H1 (cell line): ENCODE data around the gene PRKAG1. TPM values are rescaled to one million over a fixed set of nuclear protein-coding genes. Genes with fewer than 3 reads are reported as not detected.
A peak's percentile ranks its signal among the peaks of the same experiment; 100 is the strongest.

Experiments used
- CTCF ChIA-PET: fragments of 300-600 bp; sonication (Branson Sonifier 250); formaldehyde crosslinking; loops from one replicate; lab custom pipeline; 2021; ENCODE audit not compliant: partially characterized antibody; lab: Charles Lee
- POLR2A ChIA-PET: fragments of 300-600 bp; sonication (Branson Sonifier 250); formaldehyde crosslinking; loops from one replicate; lab custom pipeline; 2021; ENCODE audit warnings: inconsistent platforms; ENCODE audit not compliant: partially characterized antibody; lab: Charles Lee
- DNase-seq, 2 experiments: peaks; one replicate each; pipeline versions ENCODE4 v3.0.0 to v3.0.0-alpha.2; 2010 to 2022; ENCODE audit warnings: low spot score in 2 of 2, low read depth in 1 of 2, mixed read lengths in 1 of 2
- FAIRE-seq: peaks from 2 replicates; lab custom pipeline; 2011; peaks lifted over from hg19 to GRCh38; lab: Jason Lieb, UNC
- H2AFZ ChIP-seq: 2 replicates; pipeline ENCODE4 v1.8.1; 2012; ENCODE audit warnings: low read length, inconsistent platforms
- H2AK5ac ChIP-seq: 2 replicates; pipeline ENCODE4 v1.6.1; 2013; ENCODE audit warnings: low read depth, low read length
- H2BK120ac ChIP-seq: replicated peaks from 2 replicates; pipeline ENCODE3; 2013; ENCODE audit warnings: low read depth, low read length, inconsistent platforms
- H2BK12ac ChIP-seq: 2 replicates; pipeline ENCODE4 v1.6.1; 2013; ENCODE audit warnings: low read depth, low read length
- H2BK15ac ChIP-seq: 2 replicates; pipeline ENCODE4 v1.6.1; 2013; ENCODE audit warnings: low read length
- H2BK20ac ChIP-seq: 2 replicates; pipeline ENCODE4 v1.6.1; 2013; ENCODE audit warnings: low read length
- H2BK5ac ChIP-seq: 2 replicates; pipeline ENCODE4 v1.6.1; 2013; ENCODE audit warnings: low read depth, low read length
- H3K14ac ChIP-seq: 2 replicates; pipeline ENCODE4 v1.6.1; 2013; ENCODE audit warnings: inconsistent platforms; ENCODE audit not compliant: insufficient read length
- H3K18ac ChIP-seq: 2 replicates; pipeline ENCODE4 v1.6.1; 2013; ENCODE audit warnings: low read length; ENCODE audit errors: extremely low read depth
- H3K23ac ChIP-seq: 2 replicates; pipeline ENCODE4 v1.6.1; 2013; ENCODE audit warnings: inconsistent platforms; ENCODE audit not compliant: insufficient read length
- H3K23me2 ChIP-seq: 2 replicates; pipeline ENCODE4 v1.6.1; 2013; ENCODE audit warnings: low read depth, low read length
- H3K27ac ChIP-seq: 2 replicates; pipeline ENCODE4 v1.6.1; 2011; ENCODE audit warnings: low read depth, low read length, inconsistent platforms
- H3K27me3 ChIP-seq, 4 experiments: replicated peaks in 1 of 4; 1 replicate in 1 of 4; 2 replicates in 3 of 4; pipeline versions ENCODE4 v1.6.1 to v1.8.1; 2011 to 2013; ENCODE audit warnings: low read length in 3 of 4, mild to moderate bottlenecking in 3 of 4, inconsistent platforms in 2 of 4, mixed read lengths in 2 of 4, moderate library complexity in 1 of 4; ENCODE audit not compliant: control insufficient read depth in 3 of 4, insufficient read depth in 3 of 4; ENCODE audit errors: extremely low read depth in 1 of 4
- H3K36me3 ChIP-seq, 4 experiments: 2 replicates each; pipeline versions ENCODE4 v1.6.1 to v1.8.1; 2011 to 2013; ENCODE audit warnings: mild to moderate bottlenecking in 4 of 4, low read length in 3 of 4, moderate library complexity in 2 of 4, control low read depth in 1 of 4, inconsistent platforms in 1 of 4; ENCODE audit not compliant: insufficient read depth in 4 of 4, control insufficient read depth in 2 of 4
- H3K4ac ChIP-seq: replicated peaks from 2 replicates; pipeline ENCODE3; 2013; ENCODE audit warnings: low read length, low read depth, mixed read lengths, inconsistent platforms; ENCODE audit not compliant: insufficient read length
- H3K4me1 ChIP-seq, 4 experiments: replicated peaks in 1 of 4; 1 replicate in 1 of 4; 2 replicates in 3 of 4; pipeline versions ENCODE4 v1.6.1 to v1.8.1; 2011 to 2013; ENCODE audit warnings: low read length in 3 of 4, inconsistent platforms in 2 of 4, mixed read lengths in 1 of 4; ENCODE audit not compliant: insufficient read depth in 4 of 4, control insufficient read depth in 3 of 4
- H3K4me2 ChIP-seq, 2 experiments: 2 replicates each; pipeline versions ENCODE4 v1.6.1 to v1.8.1; 2011 to 2013; ENCODE audit warnings: low read depth in 2 of 2, low read length in 2 of 2, control low read depth in 1 of 2, inconsistent platforms in 1 of 2, mild to moderate bottlenecking in 1 of 2; ENCODE audit not compliant: insufficient read depth in 1 of 2
- H3K4me3 ChIP-seq, 4 experiments: fragments of 200-600, 300-600 bp in 1 of 4; sonication (generic), shearing (Covaris generic), sonication (Bioruptor Twin) in 1 of 4; 2 replicates each; pipeline versions ENCODE4 v1.5.1 to v1.8.1; 2011 to 2016; ENCODE audit warnings: low read length in 4 of 4, low read depth in 3 of 4, control low read depth in 2 of 4, inconsistent platforms in 2 of 4, mild to moderate bottlenecking in 2 of 4, mixed read lengths in 1 of 4, moderate library complexity in 1 of 4; ENCODE audit not compliant: insufficient read depth in 2 of 4; ENCODE audit errors: extremely low read depth in 1 of 4
- H3K56ac ChIP-seq: replicated peaks from 2 replicates; pipeline ENCODE3; 2013; ENCODE audit warnings: low read depth, mild to moderate bottlenecking, mixed read lengths, low read length, inconsistent platforms; ENCODE audit not compliant: insufficient read length
- H3K79me1 ChIP-seq: 2 replicates; pipeline ENCODE4 v1.6.1; 2013; ENCODE audit warnings: low read depth, low read length, control low read depth
- H3K79me2 ChIP-seq, 2 experiments: 2 replicates each; pipeline versions ENCODE4 v1.6.1 to v1.8.1; 2012 to 2013; ENCODE audit warnings: low read length in 2 of 2, mild to moderate bottlenecking in 2 of 2, inconsistent platforms in 1 of 2; ENCODE audit not compliant: insufficient read depth in 2 of 2, control insufficient read depth in 1 of 2
- H3K9ac ChIP-seq, 4 experiments: replicated peaks in 1 of 4; 1 replicate in 1 of 4; 2 replicates in 3 of 4; pipeline versions ENCODE4 v1.6.1 to v1.8.1; 2011 to 2013; ENCODE audit warnings: low read depth in 3 of 4, low read length in 3 of 4, control low read depth in 2 of 4, mild to moderate bottlenecking in 2 of 4, moderate library complexity in 2 of 4, inconsistent platforms in 1 of 4; ENCODE audit errors: extremely low read depth in 1 of 4
- H3K9me3 ChIP-seq, 2 experiments: 2 replicates each; pipeline versions ENCODE4 v1.6.1 to v1.8.1; 2012 to 2013; ENCODE audit warnings: mild to moderate bottlenecking in 2 of 2, moderate library complexity in 2 of 2, control low read depth in 1 of 2, inconsistent platforms in 1 of 2, low read depth in 1 of 2, low read length in 1 of 2, mixed read lengths in 1 of 2; ENCODE audit not compliant: insufficient read depth in 2 of 2
- H4K20me1 ChIP-seq, 2 experiments: replicated peaks in 1 of 2; 2 replicates each; pipeline versions ENCODE3 to v1.8.1; 2011 to 2013; ENCODE audit warnings: inconsistent platforms in 2 of 2, low read length in 2 of 2, mild to moderate bottlenecking in 1 of 2; ENCODE audit not compliant: insufficient read depth in 2 of 2, control insufficient read depth in 1 of 2
- H4K5ac ChIP-seq: 2 replicates; pipeline ENCODE4 v1.6.1; 2013; ENCODE audit warnings: low read length, low read depth, mixed read lengths, inconsistent platforms; ENCODE audit not compliant: insufficient read length
- H4K8ac ChIP-seq: 2 replicates; pipeline ENCODE4 v1.8.0; 2013; ENCODE audit warnings: mild to moderate bottlenecking, moderate library complexity, low read length, inconsistent platforms; ENCODE audit not compliant: insufficient read depth; ENCODE audit errors: extremely low read depth
- H4K91ac ChIP-seq: replicated peaks from 2 replicates; pipeline ENCODE3; 2013; ENCODE audit warnings: low read length, mixed read lengths, inconsistent platforms; ENCODE audit not compliant: insufficient read length
- KDM5A ChIP-seq: fragments of 200-600 bp; IDR thresholded peaks from 2 replicates; pipeline ENCODE4 v1.7.1; 2012; ENCODE audit warnings: mild to moderate bottlenecking, low read length, inconsistent platforms, mixed read lengths
- RXRA ChIP-seq: IDR thresholded peaks from 2 replicates; pipeline ENCODE4 v1.6.1; 2011; ENCODE audit warnings: low read depth, mild to moderate bottlenecking, low read length, moderate library complexity; ENCODE audit not compliant: insufficient read depth
- SIX5 ChIP-seq: IDR thresholded peaks from 2 replicates; pipeline ENCODE4 v1.6.1; 2011; ENCODE audit warnings: mild to moderate bottlenecking, low read depth, low read length
- SRF ChIP-seq: IDR thresholded peaks from 2 replicates; pipeline ENCODE4 v1.6.1; 2011; ENCODE audit warnings: mild to moderate bottlenecking, low read depth, low read length, moderate library complexity
- WGBS, 2 experiments: shearing (Covaris generic) in 1 of 2; methylation state at CpG; one replicate each; pipeline versions ENCODE4 v1.1.6 to v1.1.7; 2013 to 2015; ENCODE audit warnings: low lambda C conversion rate in 2 of 2, mixed read lengths in 2 of 2, inconsistent platforms in 1 of 2, low coverage in 1 of 2, missing lambda C conversion rate in 1 of 2; ENCODE audit not compliant: insufficient replicate concordance in 2 of 2, insufficient coverage in 1 of 2, insufficient read length in 1 of 2; ENCODE audit errors: extremely low coverage in 1 of 2, missing lambda C conversion rate in 1 of 2; 5-methylcytosine and 5-hydroxymethylcytosine counted together
- polyA plus RNA-seq, 7 experiments: library from polyadenylated mRNA; depleted of rRNA in 3 of 7; stranded (reverse) in 5 of 7; unstranded in 2 of 7; fragments of >200 nt in 5 of 7; fragments of 200-250 nt in 2 of 7; gene quantifications; 1 replicate in 5 of 7; 2 replicates in 1 of 7; 4 replicates in 1 of 7; pipeline versions ENCODE4 v1.2.1 to v1.2.3, GENCODE V29; 2011 to 2013; ENCODE audit warnings: missing spikeins in 2 of 7, mixed read lengths in 2 of 7
- total RNA-seq: library from RNA; stranded (reverse); fragmentation: NEBNext Ultra II Directional; extraction: Animal tissue kit (Norgen Biotek cat#: 25700); gene quantifications from 2 replicates; pipeline ENCODE4 v1.2.1, GENCODE V29; 2021

PRKAG1 gene
- total and polyA plus RNA-seq, 2 of the 8 experiments (the other 6 are each of a cell fraction or from before 2014, with no cell fraction given), result 38.6 to 57.5 TPM

DNA sequence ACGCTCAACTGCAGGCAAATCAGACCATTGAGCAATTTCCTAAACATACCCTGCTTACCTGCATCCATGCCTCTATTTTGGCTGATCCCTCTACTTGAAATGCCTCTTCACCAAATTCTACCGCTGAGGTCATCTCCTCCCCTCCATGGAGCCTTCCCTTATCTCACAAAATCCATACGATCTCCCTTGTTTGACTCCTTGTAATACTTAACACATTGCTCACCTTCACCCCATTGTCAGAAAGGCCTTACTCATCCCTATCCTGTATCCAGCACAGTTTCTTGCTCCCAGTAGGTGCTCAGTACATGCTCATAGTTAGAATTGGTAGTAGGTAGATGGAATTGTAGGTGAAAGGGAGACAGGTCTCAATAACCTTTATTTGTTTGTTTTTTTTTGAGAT, 24.8 kb downstream of the PRKAG1 start:
- DNase-seq, result no peak
- no peak overlapping the region for H2AFZ ChIP-seq
- H3K4me2 ChIP-seq, result peak overlapping the region in 1 of 2 experiments; percentile 3; a peak in 1 of 4 replicates
- H4K8ac ChIP-seq, result no peak overlapping the region
- H4K20me1 ChIP-seq, result no peaks in the 10 kb centered on the region
- ChIA-PET CTCF (interaction anchor here (0.6 to 31.7 kb wide), 16 partner anchors 19 to 350 kb away, joined by 3 to 1336 read pairs (median 4); partner anchors contain the start of genes ARF3, DDX23, PRKAG1 and WNT1), POLR2A (interaction anchor here (1.3 to 4.0 kb wide), 3 partner anchors 12 to 37 kb away, joined by 4 to 18 read pairs (median 6); partner anchors contain the start of gene ARF3)
- peaks cover 13% of the 10 kb centered on the region; the same call in 1 of the 2 replicates for H3K23me2 ChIP-seq
- no peak overlapping the region for H2BK5ac ChIP-seq
- peaks cover 43 to 64% (median 58%) of the 10 kb centered on the region in 4 experiments for H3K27me3 ChIP-seq
- WGBS, 2 experiments, result 77% methylated on average over 3 of the region's 3 CpGs; no CpG with 5 or more reads in 1 of the 2 experiments
- H3K9me3 ChIP-seq, result no peaks in the 10 kb centered on the region
- no peak overlapping the region for H2BK12ac ChIP-seq
- H2AK5ac ChIP-seq, result 0 out of 2 replicates have a peak overlapping the region, but pooled peaks have one; percentile 9
- H3K23ac ChIP-seq, result no peak overlapping the region
- no peaks in the 10 kb centered on the region for H3K79me2 ChIP-seq
- no peak overlapping the region for H3K27ac ChIP-seq
- no peak overlapping the region for H3K9ac ChIP-seq
- no peak overlapping the region for H3K18ac ChIP-seq
- H2BK20ac ChIP-seq, result no peak overlapping the region
- no peak for FAIRE-seq
- no peak overlapping the region for H4K91ac ChIP-seq
- H3K4ac ChIP-seq, result no peak overlapping the region
- no peaks in the 10 kb centered on the region; a peak in 1 of 8 replicates for H3K36me3 ChIP-seq
- H3K4me3 ChIP-seq, result no peak overlapping the region
- H3K14ac ChIP-seq, result no peak overlapping the region
- no peaks in the 10 kb centered on the region for H3K79me1 ChIP-seq
- no peak overlapping the region for H4K5ac ChIP-seq
- H2BK120ac ChIP-seq, result no peak overlapping the region
- H2BK15ac ChIP-seq, result no peak overlapping the region
- peaks cover 5 to 18% (median 8%) of the 10 kb centered on the region in 4 experiments; a peak in 6 of 7 replicates for H3K4me1 ChIP-seq
- no peak overlapping the region for H3K56ac ChIP-seq
- TF ChIP-seq KDM5A, result no peak
- TF ChIP-seq SRF, result no peak
- TF ChIP-seq SIX5, result no peak
- TF ChIP-seq RXRA, result no peak
